ENCODE measurements around the gene ERLEC1.
"Not testable (repeated sequence)": the region's sequence is repeated elsewhere in the genome, so short reads cannot be mapped to it uniquely, and the experiment has no call there.

Gene ERLEC1, protein sequence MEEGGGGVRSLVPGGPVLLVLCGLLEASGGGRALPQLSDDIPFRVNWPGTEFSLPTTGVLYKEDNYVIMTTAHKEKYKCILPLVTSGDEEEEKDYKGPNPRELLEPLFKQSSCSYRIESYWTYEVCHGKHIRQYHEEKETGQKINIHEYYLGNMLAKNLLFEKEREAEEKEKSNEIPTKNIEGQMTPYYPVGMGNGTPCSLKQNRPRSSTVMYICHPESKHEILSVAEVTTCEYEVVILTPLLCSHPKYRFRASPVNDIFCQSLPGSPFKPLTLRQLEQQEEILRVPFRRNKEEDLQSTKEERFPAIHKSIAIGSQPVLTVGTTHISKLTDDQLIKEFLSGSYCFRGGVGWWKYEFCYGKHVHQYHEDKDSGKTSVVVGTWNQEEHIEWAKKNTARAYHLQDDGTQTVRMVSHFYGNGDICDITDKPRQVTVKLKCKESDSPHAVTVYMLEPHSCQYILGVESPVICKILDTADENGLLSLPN

DNA sequence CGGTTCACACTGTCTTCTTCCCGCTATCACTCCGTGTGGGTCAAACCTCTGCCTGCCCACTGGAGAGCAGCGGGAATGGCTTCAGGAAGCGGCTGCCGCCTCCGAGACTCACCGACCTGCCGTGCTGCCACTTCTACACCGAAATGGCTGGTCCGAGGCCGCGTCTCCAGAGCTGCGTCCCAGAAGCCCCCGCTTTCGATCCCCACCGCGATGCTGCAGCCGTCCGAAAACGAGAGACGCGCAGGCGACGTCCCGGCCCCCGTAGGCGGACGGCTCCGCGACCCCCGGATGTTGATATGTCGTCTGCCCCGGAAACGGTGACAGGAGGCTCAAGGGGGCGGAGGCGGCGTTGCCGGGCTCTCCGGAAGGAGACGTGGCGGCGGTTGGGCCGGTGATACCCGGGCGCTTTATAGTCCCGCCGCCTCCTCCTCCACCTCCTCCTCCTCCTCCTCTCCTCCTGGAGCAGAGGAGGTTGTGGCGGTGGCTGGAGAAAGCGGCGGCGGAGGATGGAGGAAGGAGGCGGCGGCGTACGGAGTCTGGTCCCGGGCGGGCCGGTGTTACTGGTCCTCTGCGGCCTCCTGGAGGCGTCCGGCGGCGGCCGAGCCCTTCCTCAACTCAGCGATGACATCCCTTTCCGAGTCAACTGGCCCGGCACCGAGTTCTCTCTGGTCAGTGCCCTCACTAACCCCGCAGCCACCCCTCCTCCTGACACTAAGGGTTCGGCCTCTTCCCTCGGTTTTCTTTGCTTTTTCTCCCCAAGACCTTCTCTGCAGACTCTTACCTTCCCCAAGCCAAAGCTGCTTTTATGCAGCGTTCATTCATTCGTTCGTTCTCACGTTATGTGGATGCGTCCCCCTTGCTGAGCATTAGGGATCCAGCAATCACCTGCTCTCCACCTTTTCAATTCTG lies at the start of gene ERLEC1, which contains the start of gene ASB3:
Gene ERLEC1, plus strand, starts transcription at position 340 of the 909 bp plus-strand sequence. Its CDS starts 167 bp downstream, at position 507.
Gene ASB3, minus strand, starts transcription at position 249 of the 909 bp plus-strand sequence. CDS start 21,381 bp downstream, outside the sequence.
- DNase-seq (ENCODE audit: low read depth, low spot score): no peak

DNA sequence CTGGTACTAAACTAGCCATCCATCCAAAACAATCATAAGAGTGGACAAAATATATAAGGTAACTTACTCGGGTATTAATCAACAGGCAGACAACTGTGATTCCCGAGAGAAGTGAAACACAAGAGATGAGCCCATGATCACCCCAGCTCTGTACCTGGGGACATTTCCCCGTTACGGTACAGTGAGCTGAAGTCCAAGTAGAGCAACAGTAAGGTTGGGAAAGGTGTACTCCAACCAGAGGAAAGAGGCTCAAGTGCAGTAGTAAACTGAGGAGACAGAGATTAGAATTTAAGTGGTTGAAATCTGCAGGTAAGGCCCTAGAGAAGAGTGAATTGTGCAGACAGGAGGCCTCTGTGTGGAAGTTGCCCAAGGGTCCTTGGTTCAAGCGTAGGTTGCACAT lies 49.8 kb upstream of the ERLEC1 start:
- no peak for DNase-seq (ENCODE audit: low read depth, low spot score)
- no peak overlapping the region for H3K27ac ChIP-seq

More for the DNA sequence above, at the start of gene ERLEC1, which contains the start of gene ASB3:
- peak within 1 kb of the TSS; percentile 78 for H3K27ac ChIP-seq

GRCh38 chr2:53739032-53739431 lies 47.8 kb upstream of the ERLEC1 start:
- no peak overlapping the region for H3K27ac ChIP-seq
- no peak for DNase-seq (ENCODE audit: low read depth, low spot score)

DNA sequence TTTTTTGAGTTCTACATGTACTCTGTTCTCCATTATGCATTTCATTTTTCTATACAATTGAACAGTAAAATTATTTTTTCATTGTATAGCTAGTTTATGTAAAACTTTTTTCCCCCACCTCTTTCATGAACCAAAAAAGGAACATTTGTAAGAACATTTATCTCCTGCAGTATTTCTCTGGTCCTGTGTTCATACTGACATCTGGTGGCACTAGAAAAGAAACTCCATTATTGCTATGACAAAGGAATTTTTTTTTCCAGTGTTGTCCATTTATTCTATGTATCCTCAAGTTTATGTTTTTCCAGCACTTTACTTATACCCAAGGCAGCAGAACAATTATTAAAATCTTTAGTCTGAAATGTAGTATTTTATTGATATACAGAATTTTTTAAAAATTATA lies 46.7 kb upstream of the ERLEC1 start:
- no peak overlapping the region for H3K27ac ChIP-seq
- DNase-seq (ENCODE audit: low read depth, low spot score): no peak

GRCh38 chr2:53744395-53745065 lies 42.3 kb upstream of the ERLEC1 start:
- H3K27ac ChIP-seq: no peak overlapping the region
- DNase-seq (ENCODE audit: low read depth, low spot score): no peak

DNA sequence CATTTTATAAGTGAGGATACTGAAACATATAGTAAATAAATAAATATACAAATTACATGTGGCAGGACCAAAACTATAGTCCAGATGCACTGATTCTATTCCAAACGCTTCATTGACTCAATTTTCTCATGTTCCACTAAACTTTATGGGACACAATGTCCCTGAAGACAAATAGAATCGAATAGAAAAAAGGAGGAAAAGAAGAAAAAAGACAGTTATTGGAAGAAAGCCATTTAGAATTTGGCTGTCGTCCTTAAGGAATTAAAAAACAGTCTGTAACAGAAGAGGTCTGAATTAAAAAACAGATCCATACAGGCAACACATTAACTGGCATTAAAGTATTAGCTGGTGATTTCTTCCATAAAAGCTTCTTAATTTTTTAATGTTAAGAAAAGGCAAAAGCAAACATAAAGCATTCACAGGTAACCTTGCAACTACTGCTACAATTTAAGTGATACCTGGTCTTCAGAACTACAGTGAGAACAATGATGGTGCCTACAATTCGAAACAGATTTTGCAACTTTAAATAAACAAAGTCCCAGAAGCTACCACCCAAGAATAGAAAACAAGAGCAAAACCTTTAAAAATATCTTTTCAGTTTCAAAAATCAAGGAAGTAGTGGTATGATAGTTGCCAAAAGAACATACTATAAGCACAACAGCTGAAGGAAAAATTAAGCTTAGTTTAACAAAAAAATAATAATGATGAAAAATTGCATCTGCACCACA lies 36.6 kb upstream of the ERLEC1 start:
- H3K27ac ChIP-seq: no peak overlapping the region
- no peak for DNase-seq (ENCODE audit: low read depth, low spot score)

- DNase-seq (ENCODE audit: low read depth, low spot score): peak; percentile 10
- H3K27ac ChIP-seq: peak overlapping the region; percentile 52
Observed at GRCh38 chr2:53751728-53752127, 35.1 kb upstream of the ERLEC1 start.

DNA sequence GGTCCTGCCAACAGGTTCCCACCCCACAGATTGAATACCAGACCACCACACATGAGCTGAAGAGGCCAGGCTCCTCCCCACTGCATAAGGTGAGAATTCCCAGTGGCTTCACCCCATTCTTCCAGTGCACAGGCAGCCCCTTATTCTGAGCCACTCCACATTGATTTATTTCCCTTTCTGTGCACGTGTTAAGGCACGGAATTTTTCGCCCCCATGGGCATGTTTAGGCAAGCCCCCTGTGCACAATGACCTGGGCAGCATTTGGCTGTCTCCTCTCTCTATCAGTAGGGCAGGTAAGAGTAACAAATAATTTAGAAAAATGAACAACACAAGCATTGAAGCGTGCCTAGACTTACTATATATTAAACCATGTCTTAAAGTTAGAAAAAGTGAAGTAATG lies 34.5 kb upstream of the ERLEC1 start:
- no peak for DNase-seq (ENCODE audit: low read depth, low spot score)
- H3K27ac ChIP-seq: peak overlapping the region; percentile 52

- DNase-seq (ENCODE audit: low read depth, low spot score): no peak
Observed at GRCh38 chr2:53753041-53753440, 33.8 kb upstream of the ERLEC1 start.

GRCh38 chr2:53755121-53755520 lies 31.7 kb upstream of the ERLEC1 start:
- DNase-seq (ENCODE audit: low read depth, low spot score): peak; percentile 16
- H3K27ac ChIP-seq: peak overlapping the region; percentile 49

More at GRCh38 chr2:53753041-53753440, 33.8 kb upstream of the ERLEC1 start:
- H3K27ac ChIP-seq: no peak overlapping the region

GRCh38 chr2:53756644-53757043 lies 30.2 kb upstream of the ERLEC1 start:
- H3K27ac ChIP-seq: no peak overlapping the region
- no peak for DNase-seq (ENCODE audit: low read depth, low spot score)

DNA sequence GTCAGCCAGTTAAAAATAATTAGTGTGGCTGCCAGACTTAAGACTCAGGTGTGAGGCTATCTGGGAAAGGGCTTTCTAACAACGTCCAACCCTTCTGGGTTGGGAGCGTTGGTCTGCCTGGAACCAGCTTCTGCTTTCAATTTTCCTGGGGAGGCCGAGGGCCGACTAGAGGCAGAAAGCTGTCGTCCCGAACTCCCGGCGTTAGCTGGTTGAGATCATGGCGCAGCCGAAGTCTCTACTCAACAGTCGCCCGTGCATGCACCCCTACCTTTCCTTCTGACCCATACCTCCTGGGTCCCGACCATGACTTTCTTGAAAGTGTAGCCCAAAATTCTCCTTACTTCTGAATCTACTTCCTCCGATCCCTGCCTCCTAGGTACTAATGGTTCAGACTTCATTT lies 29.6 kb upstream of the ERLEC1 start:
- H3K27ac ChIP-seq; DNase-seq (ENCODE audit: low read depth, low spot score): not testable (repeated sequence)

GRCh38 chr2:53765767-53766166 lies 21.1 kb upstream of the ERLEC1 start:
- no peak for DNase-seq (ENCODE audit: low read depth, low spot score)
- H3K27ac ChIP-seq: no peak overlapping the region

- no peak for DNase-seq (ENCODE audit: low read depth, low spot score)
- peak within 1 kb of the TSS; percentile 58 for H3K27ac ChIP-seq
Observed at GRCh38 chr2:53767405-53768241, 19.2 kb upstream of the ERLEC1 start, which contains the start of gene CHAC2. CHAC2 (plus strand) TSS chr2:53767804; CDS start chr2:53767887, 83 bp downstream.

DNA sequence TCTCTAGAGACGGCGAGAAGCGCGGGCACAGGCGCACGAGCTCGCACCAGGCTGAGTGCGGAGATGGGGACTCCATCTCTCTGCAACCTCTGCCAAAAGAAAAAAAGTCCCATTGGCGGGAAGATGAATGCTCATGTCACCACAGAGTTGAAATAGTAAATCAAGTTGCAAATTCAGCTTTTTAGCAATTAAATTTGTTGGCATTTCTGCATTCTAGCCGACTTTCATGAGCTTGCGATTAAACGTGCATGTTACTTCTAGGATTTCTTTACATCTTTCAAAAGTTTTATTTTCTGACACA lies 18.7 kb upstream of the ERLEC1 start:
- peak overlapping the region; percentile 58 for H3K27ac ChIP-seq
- no peak for DNase-seq (ENCODE audit: low read depth, low spot score)

- no peak overlapping the region for H3K27ac ChIP-seq
- no peak for DNase-seq (ENCODE audit: low read depth, low spot score)
Observed at GRCh38 chr2:53769318-53769945, 17.4 kb upstream of the ERLEC1 start.

DNA sequence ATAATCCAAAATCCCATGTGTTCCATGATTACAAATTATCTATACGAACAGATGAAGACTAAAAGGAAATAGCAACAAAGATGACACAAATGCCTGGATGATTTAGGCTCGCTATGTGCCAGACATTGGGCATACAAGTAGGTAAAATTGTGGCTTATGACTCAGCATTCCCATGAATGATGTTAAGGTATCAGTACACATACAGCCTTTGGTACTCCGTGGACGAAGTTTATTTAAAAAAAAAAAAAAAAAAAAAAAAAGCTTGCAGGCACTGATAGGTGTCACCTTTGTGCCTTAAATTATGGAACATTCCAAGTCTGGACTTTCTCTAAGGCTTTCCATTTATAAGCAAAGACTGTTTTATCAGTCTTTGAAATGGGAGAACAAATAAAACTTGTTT lies 16.6 kb upstream of the ERLEC1 start:
- DNase-seq (ENCODE audit: low read depth, low spot score): peak; percentile 29
- no peak overlapping the region for H3K27ac ChIP-seq

GRCh38 chr2:53777134-53777533 lies 9.7 kb upstream of the ERLEC1 start:
- DNase-seq (ENCODE audit: low read depth, low spot score): no peak
- H3K27ac ChIP-seq: no peak overlapping the region

All from epithelial cell of prostate (primary cell).